ENCODE measurements around the gene SAMD7. TPM values are rescaled to one million over a fixed set of nuclear protein-coding genes. Genes with fewer than 3 reads are reported as not detected.

SAMD7 gene
- total RNA-seq, 1 donor from 2014 or later: not detected

GRCh38 chr3:169923831-169924230 lies 12.5 kb downstream of the SAMD7 start:
- Mint-ChIP-seq H3K27ac (ENCODE audit: unreplicated experiment) (no peak overlapping the region), H3K36me3 (ENCODE audit: unreplicated experiment) (no peaks in the 10 kb centered on the region)
- DNase-seq: no peak

DNA sequence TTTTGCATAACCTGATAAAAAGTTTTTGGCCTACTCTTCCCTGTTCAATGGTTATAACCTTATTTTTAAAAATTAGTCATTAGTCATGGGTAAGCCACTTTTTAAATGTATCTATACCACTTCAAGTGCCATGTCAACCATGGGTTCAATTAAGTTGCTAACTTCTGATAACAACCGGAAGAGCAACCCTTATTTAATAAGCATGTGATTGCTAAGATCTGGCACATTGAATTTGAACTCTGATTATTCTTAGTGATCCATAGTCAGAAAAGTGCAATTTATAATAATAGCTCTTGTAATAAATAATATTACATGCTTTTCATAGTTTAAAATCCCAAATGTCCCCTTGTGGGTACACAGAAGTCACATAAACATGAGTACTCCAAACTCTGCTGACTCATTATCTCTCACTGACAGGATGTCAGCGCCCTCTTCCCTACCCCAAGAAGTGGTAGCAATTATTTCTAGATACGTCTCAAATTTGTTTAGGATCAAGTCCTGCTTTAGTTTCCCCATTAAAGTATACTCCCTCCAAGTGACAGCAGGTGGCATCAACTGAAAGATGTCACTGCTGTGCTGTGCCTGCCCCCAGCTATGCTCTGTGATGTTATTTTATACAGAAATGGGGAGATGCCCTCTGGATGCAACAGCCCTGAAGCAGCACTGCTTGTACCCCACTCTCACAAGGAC lies 18.6 kb downstream of the SAMD7 start:
- no peaks in the 10 kb centered on the region for H3K27me3 Mint-ChIP-seq (ENCODE audit: unreplicated experiment)
- no peaks in the 10 kb centered on the region for H3K4me1 Mint-ChIP-seq (ENCODE audit: low read depth, unreplicated experiment)
- H3K27ac Mint-ChIP-seq (ENCODE audit: unreplicated experiment): no peak overlapping the region
- TF ChIP-seq, protein P1, sequence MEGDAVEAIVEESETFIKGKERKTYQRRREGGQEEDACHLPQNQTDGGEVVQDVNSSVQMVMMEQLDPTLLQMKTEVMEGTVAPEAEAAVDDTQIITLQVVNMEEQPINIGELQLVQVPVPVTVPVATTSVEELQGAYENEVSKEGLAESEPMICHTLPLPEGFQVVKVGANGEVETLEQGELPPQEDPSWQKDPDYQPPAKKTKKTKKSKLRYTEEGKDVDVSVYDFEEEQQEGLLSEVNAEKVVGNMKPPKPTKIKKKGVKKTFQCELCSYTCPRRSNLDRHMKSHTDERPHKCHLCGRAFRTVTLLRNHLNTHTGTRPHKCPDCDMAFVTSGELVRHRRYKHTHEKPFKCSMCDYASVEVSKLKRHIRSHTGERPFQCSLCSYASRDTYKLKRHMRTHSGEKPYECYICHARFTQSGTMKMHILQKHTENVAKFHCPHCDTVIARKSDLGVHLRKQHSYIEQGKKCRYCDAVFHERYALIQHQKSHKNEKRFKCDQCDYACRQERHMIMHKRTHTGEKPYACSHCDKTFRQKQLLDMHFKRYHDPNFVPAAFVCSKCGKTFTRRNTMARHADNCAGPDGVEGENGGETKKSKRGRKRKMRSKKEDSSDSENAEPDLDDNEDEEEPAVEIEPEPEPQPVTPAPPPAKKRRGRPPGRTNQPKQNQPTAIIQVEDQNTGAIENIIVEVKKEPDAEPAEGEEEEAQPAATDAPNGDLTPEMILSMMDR (IDR thresholded peaks at IDR 0.05; ENCODE audit: partially characterized antibody, unreplicated experiment): no peak
- no peaks in the 10 kb centered on the region for H3K36me3 Mint-ChIP-seq (ENCODE audit: unreplicated experiment)
- no peaks in the 10 kb centered on the region for H3K9me3 Mint-ChIP-seq (ENCODE audit: unreplicated experiment)
- no peak overlapping the region for H3K4me3 Mint-ChIP-seq (ENCODE audit: unreplicated experiment)
- DNase-seq: no peak

More at GRCh38 chr3:169923831-169924230, 12.5 kb downstream of the SAMD7 start:
- H3K9me3 Mint-ChIP-seq (ENCODE audit: unreplicated experiment): no peaks in the 10 kb centered on the region
- TF ChIP-seq, protein P1 (IDR thresholded peaks at IDR 0.05; ENCODE audit: partially characterized antibody, unreplicated experiment): no peak
- H3K27me3 Mint-ChIP-seq (ENCODE audit: unreplicated experiment): no peaks in the 10 kb centered on the region
- no peak overlapping the region for H3K4me3 Mint-ChIP-seq (ENCODE audit: unreplicated experiment)
- H3K4me1 Mint-ChIP-seq (ENCODE audit: low read depth, unreplicated experiment): no peaks in the 10 kb centered on the region

- no peaks in the 10 kb centered on the region for H3K9me3 Mint-ChIP-seq (ENCODE audit: unreplicated experiment)
- DNase-seq: no peak
- H3K4me1 Mint-ChIP-seq (ENCODE audit: low read depth, unreplicated experiment): no peaks in the 10 kb centered on the region
- H3K27ac Mint-ChIP-seq (ENCODE audit: unreplicated experiment): no peak overlapping the region
- no peaks in the 10 kb centered on the region for H3K36me3 Mint-ChIP-seq (ENCODE audit: unreplicated experiment)
- H3K27me3 Mint-ChIP-seq (ENCODE audit: unreplicated experiment): no peaks in the 10 kb centered on the region
- no peak overlapping the region for H3K4me3 Mint-ChIP-seq (ENCODE audit: unreplicated experiment)
- TF ChIP-seq, protein P1 (IDR thresholded peaks at IDR 0.05; ENCODE audit: partially characterized antibody, unreplicated experiment): no peak
Observed at GRCh38 chr3:169930843-169931242, 19.5 kb downstream of the SAMD7 start.

DNA sequence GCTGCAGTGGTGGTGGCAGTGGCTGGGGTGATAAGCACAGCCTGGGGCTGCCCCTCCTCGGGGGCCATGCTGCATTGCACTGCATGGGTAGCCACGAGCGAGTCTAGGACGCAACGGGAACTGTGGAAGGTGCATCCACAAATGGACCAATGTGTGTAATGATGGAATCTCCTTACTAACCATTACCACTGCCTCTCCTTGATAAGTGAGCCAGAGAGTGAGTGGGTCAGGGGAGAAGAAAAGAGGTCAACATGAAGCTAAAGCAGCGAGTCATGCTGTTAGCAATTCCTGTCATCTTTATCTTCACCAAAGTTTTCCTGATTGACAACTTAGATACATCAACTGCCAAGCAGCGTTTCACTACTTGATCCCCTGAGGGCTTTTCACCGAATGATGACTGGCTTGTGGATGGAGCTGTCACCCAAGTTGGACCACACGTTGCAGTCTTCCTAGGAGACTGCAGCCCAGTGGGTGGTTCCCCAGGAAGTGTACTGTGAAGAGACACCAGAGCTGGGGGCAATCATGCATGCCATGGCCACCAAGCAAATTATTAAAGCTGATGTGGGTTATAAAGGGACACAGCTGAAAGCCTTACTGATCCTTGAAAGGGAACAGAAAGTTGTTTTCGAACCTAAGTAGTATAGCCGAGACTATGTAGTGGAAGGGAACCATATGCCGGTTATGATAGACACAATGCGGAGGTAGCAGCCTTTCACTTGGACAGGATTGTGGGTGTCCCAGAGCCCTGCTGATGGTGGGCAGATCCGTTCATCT lies 20.6 kb downstream of the SAMD7 start:
- no peak overlapping the region for H3K27ac Mint-ChIP-seq (ENCODE audit: unreplicated experiment)
- no peak for DNase-seq
- no peaks in the 10 kb centered on the region for H3K9me3 Mint-ChIP-seq (ENCODE audit: unreplicated experiment)

More for the DNA sequence above, 20.6 kb downstream of the SAMD7 start:
- Mint-ChIP-seq H3K27me3 (ENCODE audit: unreplicated experiment) (no peaks in the 10 kb centered on the region), H3K36me3 (ENCODE audit: unreplicated experiment) (no peaks in the 10 kb centered on the region), H3K4me1 (ENCODE audit: low read depth, unreplicated experiment) (no peaks in the 10 kb centered on the region), H3K4me3 (ENCODE audit: unreplicated experiment) (no peak overlapping the region)
- TF ChIP-seq, protein P1 (IDR thresholded peaks at IDR 0.05; ENCODE audit: partially characterized antibody, unreplicated experiment): no peak
